B cell (primary cell): ENCODE results near the gene MAPT. TPM values are rescaled to one million over a fixed set of nuclear protein-coding genes. Genes with fewer than 3 reads are reported as not detected.

ENCODE experiments used
- ATAC-seq: fragments of 200-7000 bp; cut with Tn5 transposase; one replicate; pipeline ENCODE4 v1.10.0; 2021; ENCODE audit warnings: low read depth, mild to moderate bottlenecking, moderate number of reproducible peaks, moderate library complexity
- CTCF ChIA-PET: fragments of 350-600 bp; sonication (Branson Sonifier 250); formaldehyde crosslinking; loops from one replicate; lab custom pipeline; 2021; ENCODE audit warnings: antibody characterized with exemption, inconsistent platforms; lab: Charles Lee
- POLR2A ChIA-PET: fragments of 350-600 bp; sonication (Branson Sonifier 250); formaldehyde crosslinking; loops from one replicate; lab custom pipeline; 2021; ENCODE audit warnings: antibody characterized with exemption; lab: Charles Lee
- DNase-seq: peaks from one replicate; pipeline ENCODE4 v3.0.0; 2013
- H2AFZ ChIP-seq: 2 replicates; pipeline ENCODE4 v1.6.1; 2012; ENCODE audit warnings: mild to moderate bottlenecking, low read depth, low read length; ENCODE audit not compliant: insufficient read depth, poor library complexity, severe bottlenecking
- H3K27ac ChIP-seq, 2 donors: 1 replicate in 1 of 2; 2 replicates in 1 of 2; pipeline ENCODE4 v1.5.1; 2012 to 2013; ENCODE audit warnings: low read length in 2 of 2, mild to moderate bottlenecking in 2 of 2, moderate library complexity in 1 of 2
- H3K27me3 ChIP-seq, 4 experiments: fragments of 200-600 bp in 1 of 4; sonication (generic) in 1 of 4; replicated peaks in 1 of 4; 1 replicate in 2 of 4; 2 replicates in 2 of 4; pipeline versions ENCODE4 v1.6.1 to v1.7.0; 2013 to 2016; ENCODE audit warnings: low read length in 3 of 4, mild to moderate bottlenecking in 2 of 4, mixed read lengths in 1 of 4, moderate library complexity in 1 of 4; ENCODE audit not compliant: insufficient read depth in 4 of 4, control insufficient read depth in 3 of 4; ENCODE audit errors: control extremely low read depth in 1 of 4
- H3K36me3 ChIP-seq, 2 experiments: replicated peaks in 1 of 2; 1 replicate in 1 of 2; 2 replicates in 1 of 2; pipeline versions ENCODE4 v1.6.1 to v1.7.1; 2013; ENCODE audit warnings: low read length in 1 of 2; ENCODE audit not compliant: insufficient read depth in 2 of 2, control insufficient read depth in 1 of 2; ENCODE audit errors: control extremely low read depth in 1 of 2, extremely low read depth in 1 of 2
- H3K4me1 ChIP-seq, 2 donors: fragments of 200-600 bp in 1 of 2; sonication (generic) in 1 of 2; 1 replicate in 1 of 2; 2 replicates in 1 of 2; pipeline versions ENCODE4 v1.5.1 to v1.6.1; 2013 to 2017; ENCODE audit warnings: low read length in 2 of 2; ENCODE audit not compliant: control insufficient read depth in 2 of 2, insufficient read depth in 2 of 2
- H3K4me2 ChIP-seq: replicated peaks from 2 replicates; pipeline ENCODE3; 2012; ENCODE audit warnings: mild to moderate bottlenecking, low read depth, low read length; ENCODE audit not compliant: poor library complexity, severe bottlenecking
- H3K4me3 ChIP-seq, 5 experiments: fragments of 200-600 bp in 1 of 5; sonication (generic) in 1 of 5; 1 replicate in 3 of 5; 2 replicates in 2 of 5; pipeline versions ENCODE4 v1.5.1 to v1.7.0; 2011 to 2016; ENCODE audit warnings: low read length in 4 of 5, mild to moderate bottlenecking in 4 of 5, low read depth in 2 of 5, control low read depth in 1 of 5, moderate library complexity in 1 of 5; ENCODE audit not compliant: insufficient read depth in 1 of 5; ENCODE audit errors: control extremely low read depth in 1 of 5, extremely low read depth in 1 of 5
- H3K79me2 ChIP-seq: fragments of 200-600 bp; sonication (generic); one replicate; pipeline ENCODE4 v1.6.0; 2016; ENCODE audit warnings: low read length; ENCODE audit not compliant: control insufficient read depth, insufficient read depth
- H3K9ac ChIP-seq: fragments of 200-600 bp; sonication (generic); 2 replicates; pipeline ENCODE4 v1.6.1; 2017; ENCODE audit warnings: mild to moderate bottlenecking, low read length, moderate library complexity
- H3K9me3 ChIP-seq, 3 donors: one replicate each; pipeline versions ENCODE4 v1.6.1 to v1.7.1; 2013; ENCODE audit warnings: low read length in 2 of 3; ENCODE audit not compliant: control insufficient read depth in 2 of 3, insufficient read depth in 1 of 3; ENCODE audit errors: control extremely low read depth in 1 of 3
- H4K20me1 ChIP-seq: 2 replicates; pipeline ENCODE4 v1.6.0; 2012; ENCODE audit warnings: mild to moderate bottlenecking, low read length; ENCODE audit not compliant: insufficient read depth, control insufficient read depth, poor library complexity, severe bottlenecking
- H3K27ac Mint-ChIP-seq: one replicate; pipeline ENCODE4 v1.8.0; 2021; ENCODE audit warnings: mixed read lengths
- H3K27me3 Mint-ChIP-seq: one replicate; pipeline ENCODE4 v1.8.0; 2021; ENCODE audit warnings: mixed read lengths
- H3K4me1 Mint-ChIP-seq: one replicate; pipeline ENCODE4 v1.8.0; 2021; ENCODE audit warnings: mixed read lengths
- H3K4me3 Mint-ChIP-seq: one replicate; pipeline ENCODE4 v1.8.0; 2021; ENCODE audit warnings: mixed read lengths
- H3K9me3 Mint-ChIP-seq: one replicate; pipeline ENCODE4 v1.8.0; 2022; ENCODE audit warnings: mixed read lengths; ENCODE audit not compliant: insufficient read depth
- EZH2 ChIP-seq: IDR thresholded peaks from 2 replicates; pipeline ENCODE4 v1.6.1; 2012; ENCODE audit warnings: borderline replicate concordance, low read depth, mild to moderate bottlenecking, moderate library complexity, low read length; ENCODE audit not compliant: insufficient read depth, poor library complexity, severe bottlenecking
- WGBS: methylation state at CpG from one replicate; pipeline ENCODE4 v1.1.5; 2013; ENCODE audit warnings: missing lambda C conversion rate; ENCODE audit not compliant: insufficient coverage; 5-methylcytosine and 5-hydroxymethylcytosine counted together
- intact Hi-C: fragments of 100-400 bp; cut with micrococcal nuclease; formaldehyde crosslinking; loops from one replicate; pipeline ENCODE4 v1.10.0; 2022
- polyA plus RNA-seq: library from polyadenylated mRNA; depleted of rRNA; stranded (reverse); fragments of >200 nt; gene quantifications from 2 replicates; pipeline ENCODE4 v1.2.3, GENCODE V29; 2012
- total RNA-seq, 2 donors: library from RNA; stranded (reverse); fragments of 120-200 nt in 1 of 2; gene quantifications; 1 replicate in 1 of 2; 2 replicates in 1 of 2; pipeline versions ENCODE4 v1.2.3 to v1.2.4, GENCODE V29; 2013 to 2022
- TF ChIP-seq, protein P1 (sequence below): fragments of 200-600 bp; IDR thresholded peaks from one replicate; pipeline ENCODE4 v1.8.0; 2022; ENCODE audit warnings: antibody characterized with exemption, mild to moderate bottlenecking

Gene MAPT
- total and polyA plus RNA-seq, 2 donors (not counting 1 experiment from before 2014, with no cell fraction given), result 0.13 to 0.20 TPM

DNA sequence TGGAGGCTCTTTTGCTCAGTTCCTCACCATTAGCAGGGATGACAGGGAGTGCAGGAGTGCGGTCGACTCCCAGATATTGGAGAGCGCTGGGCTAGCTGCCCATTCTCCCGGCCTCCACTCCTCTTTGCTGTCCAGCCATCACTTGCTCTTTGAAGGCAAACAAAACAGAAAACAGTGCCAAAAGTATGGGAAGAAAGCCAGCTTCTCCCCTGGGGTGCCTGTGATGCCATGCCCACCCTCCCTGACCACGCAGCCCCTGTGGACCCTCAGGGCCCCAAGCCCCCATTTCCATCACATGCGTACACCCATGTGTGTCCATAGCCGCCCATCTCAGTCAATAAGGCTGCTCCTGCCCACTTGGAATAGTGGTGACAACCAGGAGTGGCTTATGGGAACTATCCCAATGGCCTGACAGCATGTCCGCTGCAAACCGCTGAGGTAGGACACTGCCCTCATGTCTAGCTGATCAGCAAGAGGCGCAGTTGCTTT lies 30.0 kb downstream of the MAPT start:
- H2AFZ ChIP-seq, result no peak overlapping the region
- intact Hi-C loops, result no loop called here
- no peak overlapping the region for H3K4me3 Mint-ChIP-seq
- peaks cover 42% of the 10 kb centered on the region for H3K27me3 Mint-ChIP-seq
- no peaks in the 10 kb centered on the region for H3K4me1 Mint-ChIP-seq
- H4K20me1 ChIP-seq, result no peaks in the 10 kb centered on the region
- DNase-seq (no peak), ATAC-seq (no peak)
- peaks cover 4% of the 10 kb centered on the region for H3K9me3 Mint-ChIP-seq
- no peaks in the 10 kb centered on the region for H3K4me1 ChIP-seq
- H3K27ac ChIP-seq, result no peak overlapping the region
- POLR2A ChIA-PET, result no interaction called here
- no peak overlapping the region for H3K9ac ChIP-seq
- H3K79me2 ChIP-seq, result no peaks in the 10 kb centered on the region
- no peaks in the 10 kb centered on the region for H3K36me3 ChIP-seq
- no peak overlapping the region for H3K27ac Mint-ChIP-seq
- CTCF ChIA-PET, result no interaction called here
- 100% methylated on average over 2 of the region's 10 CpGs for WGBS
- TF ChIP-seq, protein P1, sequence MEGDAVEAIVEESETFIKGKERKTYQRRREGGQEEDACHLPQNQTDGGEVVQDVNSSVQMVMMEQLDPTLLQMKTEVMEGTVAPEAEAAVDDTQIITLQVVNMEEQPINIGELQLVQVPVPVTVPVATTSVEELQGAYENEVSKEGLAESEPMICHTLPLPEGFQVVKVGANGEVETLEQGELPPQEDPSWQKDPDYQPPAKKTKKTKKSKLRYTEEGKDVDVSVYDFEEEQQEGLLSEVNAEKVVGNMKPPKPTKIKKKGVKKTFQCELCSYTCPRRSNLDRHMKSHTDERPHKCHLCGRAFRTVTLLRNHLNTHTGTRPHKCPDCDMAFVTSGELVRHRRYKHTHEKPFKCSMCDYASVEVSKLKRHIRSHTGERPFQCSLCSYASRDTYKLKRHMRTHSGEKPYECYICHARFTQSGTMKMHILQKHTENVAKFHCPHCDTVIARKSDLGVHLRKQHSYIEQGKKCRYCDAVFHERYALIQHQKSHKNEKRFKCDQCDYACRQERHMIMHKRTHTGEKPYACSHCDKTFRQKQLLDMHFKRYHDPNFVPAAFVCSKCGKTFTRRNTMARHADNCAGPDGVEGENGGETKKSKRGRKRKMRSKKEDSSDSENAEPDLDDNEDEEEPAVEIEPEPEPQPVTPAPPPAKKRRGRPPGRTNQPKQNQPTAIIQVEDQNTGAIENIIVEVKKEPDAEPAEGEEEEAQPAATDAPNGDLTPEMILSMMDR, result no peak
- no peak for TF ChIP-seq EZH2
- H3K4me2 ChIP-seq, result no peak overlapping the region
- H3K27me3 ChIP-seq, result peaks cover 0 to 9% (median 2%) of the 10 kb centered on the region in 4 experiments
- no peak overlapping the region for H3K4me3 ChIP-seq
- peaks cover 2 to 18% (median 10%) of the 10 kb centered on the region in 3 donors for H3K9me3 ChIP-seq

DNA sequence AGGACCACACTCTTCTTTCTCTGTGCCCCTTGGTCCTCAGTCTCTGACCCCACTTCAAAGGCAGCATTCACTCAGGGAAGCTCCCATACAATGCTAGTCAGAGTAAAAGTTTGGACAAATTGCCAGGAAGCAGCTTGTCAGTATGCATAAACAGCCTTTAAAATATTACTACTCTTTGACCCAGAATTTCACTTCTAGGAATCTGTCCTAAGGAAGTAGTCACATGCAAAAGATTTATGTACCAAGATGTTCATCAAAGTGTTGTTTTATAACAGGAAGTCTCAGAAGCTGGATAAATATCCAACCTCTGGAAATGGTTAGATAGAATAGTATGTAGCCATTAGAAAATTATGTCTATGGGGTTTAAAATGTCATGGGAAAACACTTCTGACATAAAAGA lies 31.0 kb downstream of the MAPT start:
- peaks cover 2 to 18% (median 10%) of the 10 kb centered on the region in 3 donors for H3K9me3 ChIP-seq
- peaks cover 0 to 9% (median 1%) of the 10 kb centered on the region in 4 experiments for H3K27me3 ChIP-seq
- ChIA-PET POLR2A (no interaction called here), CTCF (no interaction called here)
- Mint-ChIP-seq H3K9me3 (peaks cover 4% of the 10 kb centered on the region), H3K27me3 (peaks cover 40% of the 10 kb centered on the region), H3K4me1 (no peaks in the 10 kb centered on the region), H3K4me3 (no peak overlapping the region), H3K27ac (no peak overlapping the region)
- no peaks in the 10 kb centered on the region for H4K20me1 ChIP-seq
- H3K4me2 ChIP-seq, result no peak overlapping the region
- no peak overlapping the region for H2AFZ ChIP-seq
- ATAC-seq (no peak), DNase-seq (no peak)
- intact Hi-C loops, result no loop called here
- H3K9ac ChIP-seq, result no peak overlapping the region
- H3K4me1 ChIP-seq, result no peaks in the 10 kb centered on the region
- no peak overlapping the region for H3K4me3 ChIP-seq
- H3K27ac ChIP-seq, result no peak overlapping the region
- no peaks in the 10 kb centered on the region for H3K36me3 ChIP-seq
- TF ChIP-seq, protein P1, result no peak
- no peak for TF ChIP-seq EZH2
- H3K79me2 ChIP-seq, result no peaks in the 10 kb centered on the region
